HG03103 (cell line): Measurements from ENCODE around the gene SLCO1B3.

Experiments used
- ATAC-seq: cut with Tn5 transposase; IDR thresholded peaks from one replicate; pipeline ENCODE4 v1.9.1; 2021; ENCODE audit warnings: low read depth; ENCODE audit not compliant: unreplicated experiment

The SLCO1B3 gene

DNA sequence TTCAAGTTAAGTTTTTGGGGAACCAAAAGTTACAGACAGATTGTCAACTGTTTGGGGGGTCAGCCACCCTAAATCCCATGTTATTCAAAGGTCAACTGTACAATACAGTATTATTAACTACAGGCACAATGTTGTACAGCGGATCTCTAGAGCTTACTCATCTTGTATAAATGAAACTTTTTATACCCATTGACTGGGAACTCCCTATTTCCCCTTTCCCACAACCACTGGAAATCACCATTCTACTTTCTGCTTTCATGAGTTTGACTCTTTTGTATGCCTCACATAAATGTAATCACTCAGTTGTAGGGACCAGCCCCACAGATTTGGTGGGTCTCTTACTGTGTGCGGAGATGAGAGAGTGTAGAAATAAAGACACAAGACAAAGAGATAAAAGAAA lies 57.8 kb downstream of the SLCO1B3 start:
- no peak for ATAC-seq

DNA sequence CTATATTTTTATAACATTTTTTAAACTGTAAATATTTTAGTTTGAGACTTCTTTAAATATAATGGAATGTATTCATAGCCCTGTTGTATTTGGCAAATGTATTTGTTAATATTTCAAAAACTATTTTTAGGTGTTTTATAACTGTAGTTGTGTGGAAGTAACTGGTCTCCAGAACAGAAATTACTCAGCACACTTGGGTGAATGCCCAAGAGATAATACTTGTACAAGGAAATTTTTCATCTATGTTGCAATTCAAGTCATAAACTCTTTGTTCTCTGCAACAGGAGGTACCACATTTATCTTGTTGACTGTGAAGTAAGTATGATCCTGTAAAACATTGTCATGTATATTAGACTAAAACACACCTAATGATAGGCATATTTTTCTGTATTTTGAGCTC lies 72.8 kb downstream of the SLCO1B3 start:
- ATAC-seq = no peak

DNA sequence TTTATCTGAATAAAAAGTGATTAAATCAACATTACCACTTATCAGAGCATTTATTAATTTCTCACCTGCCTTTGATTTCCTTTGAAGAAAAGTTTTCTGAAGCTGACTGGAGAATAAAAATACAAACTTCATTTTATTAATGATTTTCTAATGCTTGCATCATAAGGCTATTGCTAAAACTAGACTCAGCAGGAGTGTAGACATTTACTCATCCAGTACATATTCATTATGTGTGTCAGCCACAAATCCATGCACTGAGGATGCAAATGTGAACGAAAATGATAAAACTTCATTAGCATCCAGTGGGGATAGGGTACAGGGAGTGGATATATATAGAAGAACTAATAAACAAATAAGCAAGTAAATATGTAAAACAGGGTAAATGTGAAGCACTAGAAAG lies 74.6 kb downstream of the SLCO1B3 start:
- no peak for ATAC-seq

DNA sequence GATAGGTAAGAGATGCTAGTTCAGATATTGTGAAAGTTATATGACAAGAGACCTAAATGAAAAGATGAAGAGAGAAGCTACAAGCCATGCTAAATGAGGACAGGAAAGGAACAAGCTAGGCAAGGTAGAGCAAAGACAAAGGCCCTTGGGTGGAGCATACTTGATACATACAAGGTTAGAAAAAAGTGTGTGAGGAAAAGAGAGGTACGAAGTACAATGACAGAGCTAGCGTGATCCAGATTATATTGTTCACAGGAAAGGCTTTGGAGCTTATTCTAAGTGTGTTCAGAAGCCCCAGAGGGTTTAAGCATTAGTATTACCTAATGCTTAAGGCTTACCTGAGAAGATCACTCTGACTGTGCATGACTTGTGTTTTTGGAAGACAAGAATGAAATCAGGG lies 75.0 kb downstream of the SLCO1B3 start:
- ATAC-seq = no peak

GRCh38 chr12:20917269-20917668 lies 106.8 kb downstream of the SLCO1B3 start:
- no peak for ATAC-seq

DNA sequence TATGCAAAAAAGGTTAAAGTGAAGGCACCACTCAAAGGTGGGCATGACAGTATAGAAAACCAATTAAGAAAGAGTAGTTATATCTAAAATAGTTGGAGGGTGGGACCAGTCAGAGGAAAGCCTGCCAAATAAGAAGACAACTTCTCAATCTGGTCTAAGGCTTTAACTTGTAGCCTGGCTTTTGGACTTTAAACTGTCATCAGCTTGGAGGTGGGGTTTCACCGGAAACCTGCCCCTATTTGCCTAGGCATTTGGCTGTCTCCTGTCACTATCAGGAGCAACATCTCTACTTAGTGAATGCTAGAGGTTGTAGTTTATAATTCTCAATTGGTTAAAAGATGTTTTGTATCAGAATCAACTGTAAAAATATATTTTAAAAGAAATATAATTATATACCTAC lies 107.3 kb downstream of the SLCO1B3 start:
- no peak for ATAC-seq

DNA sequence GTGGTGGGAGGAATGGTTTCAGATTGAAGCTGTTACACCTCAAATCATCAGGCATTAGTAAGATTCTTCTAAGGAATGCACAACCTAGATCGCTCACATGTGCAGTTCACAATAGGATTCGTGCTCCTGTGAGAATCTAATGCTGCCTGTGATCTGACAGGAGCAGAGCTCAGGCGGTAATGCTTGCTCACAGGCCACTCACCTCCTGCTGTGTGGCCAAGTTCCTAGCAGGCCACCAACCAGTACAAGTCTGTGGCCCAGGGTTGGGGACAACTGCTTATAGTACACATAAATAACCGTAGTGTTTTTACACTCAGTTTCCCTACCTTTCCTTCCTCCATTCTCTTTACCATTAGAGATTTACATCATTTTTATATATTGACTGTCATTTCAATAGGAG lies 121.4 kb downstream of the SLCO1B3 start:
- no peak for ATAC-seq

GRCh38 chr12:20946732-20947131 lies 136.2 kb downstream of the SLCO1B3 start:
- no peak for ATAC-seq

DNA sequence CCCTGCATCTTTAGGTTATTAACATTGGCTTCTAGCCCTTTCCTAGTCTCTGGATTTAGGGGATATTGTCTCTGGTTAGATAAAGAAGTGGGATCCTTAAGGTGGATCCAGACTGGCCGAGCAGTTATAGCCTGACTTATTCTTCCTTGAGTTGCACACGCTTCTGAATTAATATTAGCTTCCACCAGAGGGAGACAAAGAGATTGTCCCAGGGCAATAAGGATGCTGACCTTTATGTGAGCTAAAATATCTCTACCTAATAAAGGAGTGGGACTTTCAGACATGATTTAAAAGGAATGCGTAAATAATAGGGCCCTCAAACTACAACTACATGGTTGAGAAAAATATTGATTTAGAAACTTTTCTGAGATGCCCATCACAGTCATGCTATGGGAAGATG lies 139.7 kb downstream of the SLCO1B3 start:
- peak; percentile 59 for ATAC-seq

- ATAC-seq = no peak
Observed at GRCh38 chr12:20963303-20963702, 152.8 kb downstream of the SLCO1B3 start.

DNA sequence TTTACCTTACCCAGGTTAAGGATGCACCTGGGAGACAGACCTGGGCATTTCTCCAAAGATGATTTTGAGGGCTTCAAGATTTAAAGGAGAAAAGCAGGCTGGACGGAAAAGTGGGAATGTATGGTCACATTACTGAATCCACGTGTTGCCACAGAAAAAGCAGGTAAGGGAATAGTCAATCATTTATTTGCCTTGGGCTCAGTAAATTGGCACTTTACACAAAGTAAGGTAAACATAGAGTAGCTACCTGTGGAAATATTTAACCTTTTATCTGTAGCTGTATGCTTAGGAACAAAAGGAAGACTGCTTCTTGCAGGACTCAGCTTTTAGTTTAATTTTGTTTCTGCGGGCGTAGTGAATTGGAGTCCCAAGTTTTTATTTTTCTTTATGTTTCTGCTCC lies 153.3 kb downstream of the SLCO1B3 start:
- ATAC-seq = no peak
